ENCODE results near the gene KLHL22.

Gene KLHL22

DNA sequence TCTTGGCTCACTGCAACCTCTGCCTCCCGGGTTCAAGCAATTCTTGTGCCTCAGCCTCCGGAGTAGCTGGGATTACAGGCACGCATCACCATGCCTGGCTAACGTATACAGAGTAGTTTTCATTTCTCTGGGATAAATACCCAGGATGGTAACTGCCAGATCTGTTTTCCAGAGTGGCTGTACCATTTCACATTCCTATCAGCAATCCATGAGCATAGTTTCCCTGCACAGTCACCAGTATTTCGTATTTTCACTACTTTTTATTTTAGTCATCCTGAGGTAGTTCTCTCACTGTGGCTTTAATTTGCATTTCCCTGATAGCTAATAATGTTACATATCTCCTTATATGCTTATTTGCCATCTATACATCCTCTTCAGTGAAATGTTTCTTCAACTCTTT, 47.0 kb downstream of the KLHL22 start (continued):
- TF ChIP-seq, protein P1, sequence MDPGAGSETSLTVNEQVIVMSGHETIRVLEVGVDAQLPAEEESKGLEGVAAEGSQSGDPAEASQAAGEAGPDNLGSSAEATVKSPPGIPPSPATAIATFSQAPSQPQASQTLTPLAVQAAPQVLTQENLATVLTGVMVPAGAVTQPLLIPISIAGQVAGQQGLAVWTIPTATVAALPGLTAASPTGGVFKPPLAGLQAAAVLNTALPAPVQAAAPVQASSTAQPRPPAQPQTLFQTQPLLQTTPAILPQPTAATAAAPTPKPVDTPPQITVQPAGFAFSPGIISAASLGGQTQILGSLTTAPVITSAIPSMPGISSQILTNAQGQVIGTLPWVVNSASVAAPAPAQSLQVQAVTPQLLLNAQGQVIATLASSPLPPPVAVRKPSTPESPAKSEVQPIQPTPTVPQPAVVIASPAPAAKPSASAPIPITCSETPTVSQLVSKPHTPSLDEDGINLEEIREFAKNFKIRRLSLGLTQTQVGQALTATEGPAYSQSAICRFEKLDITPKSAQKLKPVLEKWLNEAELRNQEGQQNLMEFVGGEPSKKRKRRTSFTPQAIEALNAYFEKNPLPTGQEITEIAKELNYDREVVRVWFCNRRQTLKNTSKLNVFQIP (CRISPR knock-in tag; IDR thresholded peaks at IDR 0.05; ENCODE audit: borderline replicate concordance, low read depth), result no peak
- TF ChIP-seq, protein P2, sequence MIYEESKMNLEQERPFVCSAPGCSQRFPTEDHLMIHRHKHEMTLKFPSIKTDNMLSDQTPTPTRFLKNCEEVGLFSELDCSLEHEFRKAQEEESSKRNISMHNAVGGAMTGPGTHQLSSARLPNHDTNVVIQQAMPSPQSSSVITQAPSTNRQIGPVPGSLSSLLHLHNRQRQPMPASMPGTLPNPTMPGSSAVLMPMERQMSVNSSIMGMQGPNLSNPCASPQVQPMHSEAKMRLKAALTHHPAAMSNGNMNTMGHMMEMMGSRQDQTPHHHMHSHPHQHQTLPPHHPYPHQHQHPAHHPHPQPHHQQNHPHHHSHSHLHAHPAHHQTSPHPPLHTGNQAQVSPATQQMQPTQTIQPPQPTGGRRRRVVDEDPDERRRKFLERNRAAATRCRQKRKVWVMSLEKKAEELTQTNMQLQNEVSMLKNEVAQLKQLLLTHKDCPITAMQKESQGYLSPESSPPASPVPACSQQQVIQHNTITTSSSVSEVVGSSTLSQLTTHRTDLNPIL (CRISPR knock-in tag; IDR thresholded peaks at IDR 0.05; ENCODE audit: low read depth), result no peak
- no peak for TF ChIP-seq ISL1 (CRISPR knock-in tag; IDR thresholded peaks at IDR 0.05)

DNA sequence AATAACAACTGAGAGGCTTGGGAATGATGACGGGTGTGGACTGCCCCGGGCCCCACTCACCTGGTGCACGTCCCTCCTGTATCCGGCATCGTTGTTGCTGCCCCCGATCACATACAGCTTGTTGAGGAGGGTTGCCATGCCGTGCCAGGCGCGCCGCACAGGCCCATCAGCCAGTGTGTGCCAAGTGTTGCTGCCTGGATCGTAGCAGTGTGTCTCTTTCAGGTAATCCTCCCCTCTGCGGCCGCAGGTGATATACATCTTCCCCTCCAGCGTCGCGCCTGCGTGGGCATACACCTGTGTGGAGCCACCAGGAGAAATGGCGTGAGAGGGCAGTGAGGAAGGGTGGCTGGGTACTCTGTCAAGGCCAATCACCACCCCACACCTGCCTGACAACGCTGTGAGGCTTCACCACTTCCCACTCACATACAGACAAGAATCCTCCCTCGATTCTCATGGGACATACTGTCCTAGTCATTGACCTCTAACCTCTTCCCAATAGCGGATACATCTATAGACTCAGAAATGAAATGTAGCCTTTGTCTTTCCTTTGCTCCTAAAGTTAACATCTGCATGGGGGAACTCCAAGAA, 49.1 kb downstream of the KLHL22 start:
- no peak for ATAC-seq
- no peak for TF ChIP-seq ZNF8 (CRISPR knock-in tag; IDR thresholded peaks at IDR 0.05)

DNA sequence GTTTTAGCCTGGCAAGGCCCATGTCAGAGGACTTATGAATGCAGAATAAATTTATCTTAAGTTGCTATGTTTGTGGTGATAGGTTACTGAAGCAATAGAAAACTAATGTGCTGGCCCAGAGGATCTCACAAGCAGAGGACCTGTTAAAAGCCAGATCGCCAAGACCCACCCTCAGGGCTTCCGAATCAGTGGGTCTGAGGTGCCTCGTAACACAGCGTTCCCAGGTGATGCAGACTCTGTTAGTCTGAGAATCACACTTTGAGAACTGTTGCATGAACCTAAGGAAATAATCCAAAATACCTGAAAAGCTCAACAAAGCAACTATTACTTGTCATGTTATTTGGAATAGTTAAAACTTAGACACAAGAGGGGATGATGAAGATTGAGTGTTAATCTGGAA, 51.3 kb downstream of the KLHL22 start:
- ATAC-seq, result no peak
- TF ChIP-seq RARB (CRISPR knock-in tag; IDR thresholded peaks at IDR 0.05) (no peak), ISL1 (CRISPR knock-in tag; IDR thresholded peaks at IDR 0.05) (no peak), SNAI2 (CRISPR knock-in tag; IDR thresholded peaks at IDR 0.05) (no peak), ZNF70 (CRISPR knock-in tag; IDR thresholded peaks at IDR 0.05) (no peak), ZNF8 (CRISPR knock-in tag; IDR thresholded peaks at IDR 0.05) (no peak), TCF4 (CRISPR knock-in tag; IDR thresholded peaks at IDR 0.05; ENCODE audit: borderline replicate concordance) (no peak)
- TF ChIP-seq, protein P3, sequence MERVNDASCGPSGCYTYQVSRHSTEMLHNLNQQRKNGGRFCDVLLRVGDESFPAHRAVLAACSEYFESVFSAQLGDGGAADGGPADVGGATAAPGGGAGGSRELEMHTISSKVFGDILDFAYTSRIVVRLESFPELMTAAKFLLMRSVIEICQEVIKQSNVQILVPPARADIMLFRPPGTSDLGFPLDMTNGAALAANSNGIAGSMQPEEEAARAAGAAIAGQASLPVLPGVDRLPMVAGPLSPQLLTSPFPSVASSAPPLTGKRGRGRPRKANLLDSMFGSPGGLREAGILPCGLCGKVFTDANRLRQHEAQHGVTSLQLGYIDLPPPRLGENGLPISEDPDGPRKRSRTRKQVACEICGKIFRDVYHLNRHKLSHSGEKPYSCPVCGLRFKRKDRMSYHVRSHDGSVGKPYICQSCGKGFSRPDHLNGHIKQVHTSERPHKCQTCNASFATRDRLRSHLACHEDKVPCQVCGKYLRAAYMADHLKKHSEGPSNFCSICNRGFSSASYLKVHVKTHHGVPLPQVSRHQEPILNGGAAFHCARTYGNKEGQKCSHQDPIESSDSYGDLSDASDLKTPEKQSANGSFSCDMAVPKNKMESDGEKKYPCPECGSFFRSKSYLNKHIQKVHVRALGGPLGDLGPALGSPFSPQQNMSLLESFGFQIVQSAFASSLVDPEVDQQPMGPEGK (CRISPR knock-in tag; IDR thresholded peaks at IDR 0.05; ENCODE audit: borderline replicate concordance), result no peak
- TF ChIP-seq, protein P2 (CRISPR knock-in tag; IDR thresholded peaks at IDR 0.05; ENCODE audit: low read depth), result no peak
- TF ChIP-seq, protein P1 (CRISPR knock-in tag; IDR thresholded peaks at IDR 0.05; ENCODE audit: borderline replicate concordance, low read depth), result no peak
- TF ChIP-seq, protein P4, sequence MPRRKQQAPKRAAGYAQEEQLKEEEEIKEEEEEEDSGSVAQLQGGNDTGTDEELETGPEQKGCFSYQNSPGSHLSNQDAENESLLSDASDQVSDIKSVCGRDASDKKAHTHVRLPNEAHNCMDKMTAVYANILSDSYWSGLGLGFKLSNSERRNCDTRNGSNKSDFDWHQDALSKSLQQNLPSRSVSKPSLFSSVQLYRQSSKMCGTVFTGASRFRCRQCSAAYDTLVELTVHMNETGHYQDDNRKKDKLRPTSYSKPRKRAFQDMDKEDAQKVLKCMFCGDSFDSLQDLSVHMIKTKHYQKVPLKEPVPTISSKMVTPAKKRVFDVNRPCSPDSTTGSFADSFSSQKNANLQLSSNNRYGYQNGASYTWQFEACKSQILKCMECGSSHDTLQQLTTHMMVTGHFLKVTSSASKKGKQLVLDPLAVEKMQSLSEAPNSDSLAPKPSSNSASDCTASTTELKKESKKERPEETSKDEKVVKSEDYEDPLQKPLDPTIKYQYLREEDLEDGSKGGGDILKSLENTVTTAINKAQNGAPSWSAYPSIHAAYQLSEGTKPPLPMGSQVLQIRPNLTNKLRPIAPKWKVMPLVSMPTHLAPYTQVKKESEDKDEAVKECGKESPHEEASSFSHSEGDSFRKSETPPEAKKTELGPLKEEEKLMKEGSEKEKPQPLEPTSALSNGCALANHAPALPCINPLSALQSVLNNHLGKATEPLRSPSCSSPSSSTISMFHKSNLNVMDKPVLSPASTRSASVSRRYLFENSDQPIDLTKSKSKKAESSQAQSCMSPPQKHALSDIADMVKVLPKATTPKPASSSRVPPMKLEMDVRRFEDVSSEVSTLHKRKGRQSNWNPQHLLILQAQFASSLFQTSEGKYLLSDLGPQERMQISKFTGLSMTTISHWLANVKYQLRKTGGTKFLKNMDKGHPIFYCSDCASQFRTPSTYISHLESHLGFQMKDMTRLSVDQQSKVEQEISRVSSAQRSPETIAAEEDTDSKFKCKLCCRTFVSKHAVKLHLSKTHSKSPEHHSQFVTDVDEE (CRISPR knock-in tag; IDR thresholded peaks at IDR 0.05), result no peak

DNA sequence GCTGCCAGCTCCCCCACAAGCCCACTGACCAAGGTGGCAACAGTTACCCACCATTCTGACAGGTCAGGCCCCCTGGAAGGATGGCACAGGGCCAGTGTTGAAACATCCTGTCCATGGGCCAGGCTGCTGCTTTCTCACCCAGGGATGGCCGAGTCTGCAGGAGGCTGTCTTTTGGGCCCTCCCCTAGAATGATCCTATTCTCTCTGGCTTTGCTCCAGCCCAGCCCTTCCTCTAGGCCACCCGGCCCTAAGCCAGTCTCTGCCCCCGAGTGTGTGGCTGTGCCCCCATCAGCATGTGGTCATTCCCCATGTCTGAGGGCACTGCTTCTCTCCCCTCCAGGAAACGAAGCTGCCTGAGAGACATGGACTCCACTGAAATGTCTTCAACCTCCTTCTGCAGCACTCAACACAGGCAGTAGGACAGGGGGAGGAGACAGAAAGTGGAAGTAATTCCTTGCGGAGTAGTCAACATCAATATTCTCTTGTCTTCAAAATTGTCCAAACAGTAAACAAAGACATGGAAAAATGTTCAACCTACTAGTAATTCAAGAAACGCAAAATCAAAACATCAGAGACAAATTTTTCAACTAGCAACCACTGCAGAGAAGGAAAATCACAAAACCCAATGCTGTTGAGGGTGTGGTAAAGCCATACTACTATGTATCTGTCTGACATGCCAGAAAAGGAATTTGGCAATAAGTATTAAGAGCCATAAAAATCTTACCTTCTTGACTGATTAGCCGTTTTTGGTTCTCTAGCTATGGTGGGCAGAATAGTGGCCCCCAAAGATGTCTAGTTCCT, 52.9 kb downstream of the KLHL22 start:
- no peak for ATAC-seq
- TF ChIP-seq, protein P1 (CRISPR knock-in tag; IDR thresholded peaks at IDR 0.05; ENCODE audit: borderline replicate concordance, low read depth), result no peak
- TF ChIP-seq ZNF565 (CRISPR knock-in tag; conservative IDR thresholded peaks at IDR 0.05; ENCODE audit: low read depth) (no peak), ZC3H10 (CRISPR knock-in tag; IDR thresholded peaks at IDR 0.05) (no peak)
